OCI-LY7 (cell line): ENCODE measurements around the gene SMPD3. TPM values are rescaled to one million over a fixed set of nuclear protein-coding genes. Genes with fewer than 3 reads are reported as not detected.

Experiments used
- BruUV-seq: library from RNA; stranded (reverse); fragments of 400-500 nt; replicated peaks from 2 replicates; lab custom pipeline; 2021; lab: Mats Ljungman, UMichigan
- CTCF ChIA-PET: fragments of 300-600 bp; sonication (Branson Sonifier 250); formaldehyde crosslinking; loops from one replicate; lab custom pipeline; 2022; ENCODE audit warnings: antibody characterized with exemption; ENCODE audit not compliant: unreplicated experiment; lab: Charles Lee
- POLR2A ChIA-PET: fragments of 300-600 bp; sonication (Branson Sonifier 250); formaldehyde crosslinking; loops from one replicate; lab custom pipeline; 2022; ENCODE audit warnings: antibody characterized with exemption; lab: Charles Lee
- DNase-seq: peaks from one replicate; pipeline ENCODE4 v3.0.0-alpha.2; 2015; ENCODE audit warnings: low spot score
- H2AFZ ChIP-seq: fragments of 200-600 bp; sonication (generic), shearing (Covaris generic); 2 replicates; pipeline ENCODE4 v1.6.1; 2014; ENCODE audit warnings: mild to moderate bottlenecking, antibody characterized with exemption, low read length, moderate library complexity
- H3K27ac ChIP-seq: fragments of 200-600 bp; sonication (generic); 2 replicates; pipeline ENCODE4 v1.5.1; 2014; ENCODE audit warnings: mixed run types, low read depth, mild to moderate bottlenecking, moderate library complexity, low read length, inconsistent platforms; ENCODE audit not compliant: poor library complexity, severe bottlenecking
- H3K36me3 ChIP-seq: fragments of 200-600 bp; sonication (generic); 2 replicates; pipeline ENCODE4 v1.6.1; 2014; ENCODE audit warnings: mild to moderate bottlenecking, antibody characterized with exemption, low read length, moderate library complexity, mixed read lengths; ENCODE audit not compliant: insufficient read depth
- H3K4me1 ChIP-seq: fragments of 200-600 bp; sonication (generic); 2 replicates; pipeline ENCODE4 v1.5.1; 2014; ENCODE audit warnings: mild to moderate bottlenecking, low read length; ENCODE audit not compliant: insufficient read depth, poor library complexity, severe bottlenecking
- H3K4me2 ChIP-seq: fragments of 200-600 bp; sonication (generic); 2 replicates; pipeline ENCODE4 v1.6.1; 2014; ENCODE audit warnings: mild to moderate bottlenecking, low read length
- H3K4me3 ChIP-seq: fragments of 200-600 bp; sonication (generic); 2 replicates; pipeline ENCODE4 v1.5.1; 2014; ENCODE audit warnings: mild to moderate bottlenecking, low read depth, low read length; ENCODE audit not compliant: poor library complexity, severe bottlenecking
- H3K79me2 ChIP-seq: fragments of 200-600 bp; sonication (generic); 2 replicates; pipeline ENCODE4 v1.6.1; 2016; ENCODE audit warnings: low read depth, mild to moderate bottlenecking, low read length, moderate library complexity, mixed read lengths; ENCODE audit not compliant: insufficient read depth
- H3K9me2 ChIP-seq: fragments of 200-600 bp; sonication (generic); 2 replicates; pipeline ENCODE4 v1.6.1; 2016; ENCODE audit warnings: mild to moderate bottlenecking, low read length, mixed read lengths; ENCODE audit not compliant: insufficient read depth
- H3K9me3 ChIP-seq: fragments of 200-600 bp; sonication (generic); 2 replicates; pipeline ENCODE4 v1.6.1; 2014; ENCODE audit warnings: mild to moderate bottlenecking, mixed run types, low read length, mixed read lengths
- H4K20me1 ChIP-seq: fragments of 200-600 bp; sonication (generic); 2 replicates; pipeline ENCODE4 v1.6.1; 2014; ENCODE audit warnings: mild to moderate bottlenecking, antibody characterized with exemption, low read length, moderate library complexity, mixed read lengths; ENCODE audit not compliant: insufficient read depth
- CTCF ChIP-seq: fragments of 200-600 bp; sonication (generic); conservative IDR thresholded peaks from 2 replicates; pipeline ENCODE4 v1.5.1; 2014; ENCODE audit warnings: mild to moderate bottlenecking, antibody characterized with exemption, low read length, moderate library complexity, mixed read lengths
- EZH2phosphoT487 ChIP-seq: fragments of 200-600 bp; sonication (generic); IDR thresholded peaks from 2 replicates; pipeline ENCODE4 v1.6.1; 2018; ENCODE audit warnings: low read depth, borderline replicate concordance, mild to moderate bottlenecking, mixed run types, antibody characterized with exemption, low read length, moderate library complexity, mixed read lengths
- intact Hi-C: fragments of 100-400 bp; cut with micrococcal nuclease; formaldehyde crosslinking; loops from one replicate; pipeline ENCODE4 v1.10.0; 2022; ENCODE audit not compliant: unreplicated experiment
- total RNA-seq, 2 experiments: library from RNA; depleted of rRNA in 1 of 2; stranded (reverse); fragments of >200 nt in 1 of 2; shearing (Covaris generic) in 1 of 2; gene quantifications; 2 replicates each; pipeline ENCODE4 v1.2.3, GENCODE V29; 2014 to 2022

Gene SMPD3
- total RNA-seq, 2 experiments from 2014 or later = 0.16 to 0.51 TPM

DNA sequence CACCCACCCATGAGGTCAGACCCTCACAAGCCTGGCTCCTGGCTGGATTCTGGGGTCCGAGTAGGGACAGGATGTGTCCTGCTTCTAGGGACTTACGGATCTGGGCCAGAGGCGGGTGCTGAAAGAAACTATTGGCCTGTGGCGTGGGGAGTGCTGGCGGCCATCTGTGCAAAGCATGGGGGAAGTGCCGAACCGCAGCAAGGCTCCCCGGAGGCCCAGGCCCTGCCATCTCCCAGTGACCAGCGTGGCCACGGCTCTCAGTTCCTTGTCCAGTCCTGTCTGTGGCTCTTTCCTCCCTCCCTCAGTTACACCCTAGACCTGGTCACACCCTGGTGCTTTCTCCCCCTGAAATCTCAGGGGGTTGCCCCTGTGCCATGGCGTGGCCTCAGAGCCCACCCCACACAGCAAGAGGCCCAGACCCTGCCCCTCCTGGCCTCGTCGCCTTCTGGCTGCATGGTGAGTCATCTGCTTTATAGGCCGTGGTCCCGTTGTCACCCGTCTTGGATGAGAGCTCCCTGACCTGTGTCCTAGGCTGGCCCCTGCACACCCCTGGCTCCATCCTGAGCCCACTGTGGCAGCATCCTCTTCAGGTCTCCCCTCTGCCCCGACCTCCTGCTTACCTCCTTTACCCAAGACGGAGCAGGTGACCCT lies 83.0 kb downstream of the SMPD3 start:
- Histone ChIP-seq H3K9me2 (no peaks in the 10 kb centered on the region), H3K9me3 (no peaks in the 10 kb centered on the region), H3K27ac (no peak overlapping the region), H3K36me3 (peaks cover 4% of the 10 kb centered on the region; the same call in 1 of the 2 replicates), H2AFZ (no peak overlapping the region), H3K4me1 (peaks cover 19% of the 10 kb centered on the region), H3K4me3 (no peak overlapping the region), H4K20me1 (no peaks in the 10 kb centered on the region), H3K79me2 (no peaks in the 10 kb centered on the region), H3K4me2 (no peak overlapping the region)
- BruUV-seq = no TSS peak
- CTCF ChIA-PET = no interaction called here
- POLR2A ChIA-PET = no interaction called here
- no peak for DNase-seq
- intact Hi-C loops = no loop called here
- TF ChIP-seq CTCF (no peak), EZH2phosphoT487 (no peak)

DNA sequence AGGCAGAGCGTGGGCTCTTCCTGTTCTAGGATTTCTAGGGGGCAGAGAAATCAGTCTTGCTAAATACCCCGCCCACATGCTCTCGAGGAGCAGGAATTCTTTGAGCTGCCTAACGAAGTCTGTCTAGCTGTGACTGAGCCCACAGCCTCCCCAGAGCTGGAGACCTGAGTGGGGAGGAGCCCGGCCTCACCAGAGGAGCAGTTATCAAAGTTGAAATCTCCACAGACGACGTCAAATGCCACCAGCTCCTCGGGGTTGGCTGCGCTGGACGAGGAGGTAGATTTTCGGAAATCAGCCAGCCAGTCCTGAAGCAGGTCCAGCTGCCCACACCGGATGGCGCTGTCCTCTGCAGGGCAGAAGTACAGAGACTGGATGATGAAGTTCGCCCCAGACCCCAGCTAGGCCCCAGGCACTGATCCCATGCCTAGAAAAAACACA lies 83.7 kb downstream of the SMPD3 start:
- BruUV-seq = no TSS peak
- no peak overlapping the region for H2AFZ ChIP-seq
- no peak overlapping the region for H3K4me3 ChIP-seq
- peak; percentile 52 for TF ChIP-seq CTCF
- TF ChIP-seq EZH2phosphoT487 = no peak
- ChIA-PET POLR2A (no interaction called here), CTCF (interaction anchor here (1.5 kb wide), 1 partner anchor 67 kb away, joined by 3 read pairs; no protein-coding TSS in a partner anchor)
- H3K9me2 ChIP-seq = no peaks in the 10 kb centered on the region
- H3K27ac ChIP-seq = no peak overlapping the region
- H3K9me3 ChIP-seq = no peaks in the 10 kb centered on the region
- no peaks in the 10 kb centered on the region for H3K79me2 ChIP-seq
- H3K4me1 ChIP-seq = peaks cover 19% of the 10 kb centered on the region
- no peak for DNase-seq
- intact Hi-C loops = no loop called here
- H4K20me1 ChIP-seq = no peaks in the 10 kb centered on the region
- H3K4me2 ChIP-seq = no peak overlapping the region
- H3K36me3 ChIP-seq = peaks cover 8% of the 10 kb centered on the region; the same call in 1 of the 2 replicates
